ENCODE data around the gene ZNF652. TPM values are rescaled to one million over a fixed set of nuclear protein-coding genes. Genes with fewer than 3 reads are reported as not detected.

Gene ZNF652
- 9.6 to 12.6 TPM (median 10.3 TPM) in 5 replicates for total RNA-seq (2022; extraction: Qiagen RNA extraction)

DNA sequence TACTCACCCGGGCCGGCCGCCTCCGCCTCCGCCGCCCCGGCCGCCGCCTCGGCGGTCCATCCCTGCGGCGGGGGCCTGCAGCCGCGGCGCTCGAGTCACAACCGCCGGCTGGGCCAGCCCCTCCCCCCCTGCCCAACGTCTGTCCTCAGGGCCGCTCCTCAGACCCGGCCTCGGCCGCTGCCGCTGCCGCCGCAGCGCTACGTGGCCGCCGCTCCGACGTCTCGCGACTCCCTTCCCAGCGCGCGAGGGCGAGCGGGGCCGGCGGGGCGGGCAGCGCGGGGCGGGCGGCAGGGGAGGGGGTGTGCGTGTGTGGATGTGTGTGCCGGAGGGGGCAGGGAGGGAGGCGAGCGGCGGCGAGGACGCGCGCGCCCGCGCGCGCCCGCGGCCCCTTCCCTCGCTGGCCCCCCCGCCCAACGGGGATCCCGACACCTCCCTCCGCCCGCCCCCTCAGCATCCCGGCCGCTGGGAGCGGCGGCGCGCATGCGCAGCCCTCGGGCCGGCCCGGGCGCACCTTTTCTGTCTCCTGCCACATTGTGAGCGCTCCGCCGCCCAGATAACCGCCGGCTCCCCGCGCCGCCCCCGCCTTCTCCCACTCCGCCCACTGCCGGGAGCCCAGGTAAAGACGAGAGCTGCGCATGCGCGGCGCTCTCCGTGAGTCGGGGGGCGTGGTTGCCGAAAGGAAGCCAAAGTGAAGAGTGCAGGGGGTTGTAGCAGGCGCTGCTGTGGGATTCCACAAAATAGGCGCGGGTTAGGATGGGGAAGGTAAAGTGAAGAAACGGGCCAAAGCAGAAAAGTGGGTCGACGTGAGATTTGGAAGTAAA, at the start of gene ZNF652:
Gene ZNF652, minus strand, starts transcription at position 349 of the 821 bp plus-strand sequence. CDS start 44,525 bp downstream, outside the sequence.

Other genes starting within 250 kb of the ZNF652 start
- gene B4GALNT2, start 229.5 kb downstream of the ZNF652 start, total RNA-seq (2022; extraction: Qiagen RNA extraction), result 0.36 to 0.52 TPM (median 0.38 TPM) in 5 replicates
- 0.39 to 1.1 TPM (median 0.70 TPM) in 5 replicates for gene GNGT2, start 151.7 kb downstream of the ZNF652 start, total RNA-seq (2022; extraction: Qiagen RNA extraction)
- 0.05 to 0.09 TPM in 2 of 5 replicates, not detected in the others for gene ABI3, start 151.5 kb downstream of the ZNF652 start, total RNA-seq (2022; extraction: Qiagen RNA extraction)
- 0.28 to 1.1 TPM (median 0.53 TPM) in 5 replicates for gene PHOSPHO1, start 131.5 kb downstream of the ZNF652 start, total RNA-seq (2022; extraction: Qiagen RNA extraction)
- 324 to 469 TPM (median 419 TPM) in 5 replicates for gene PHB1, start 52.6 kb upstream of the ZNF652 start, total RNA-seq (2022; extraction: Qiagen RNA extraction)
- 0.70 to 1.4 TPM (median 0.92 TPM) in 5 replicates for gene NGFR, start 133.0 kb upstream of the ZNF652 start, total RNA-seq (2022; extraction: Qiagen RNA extraction)
- gene NXPH3, start 213.6 kb upstream of the ZNF652 start, total RNA-seq (2022; extraction: Qiagen RNA extraction), result 1.4 to 1.9 TPM (median 1.6 TPM) in 5 replicates

All from A549 treated with dexamethasone at 1 μM for 4 hours (cell line).